Measurements from ENCODE around the gene SMG1. TPM values are rescaled to one million over a fixed set of nuclear protein-coding genes. Genes with fewer than 3 reads are reported as not detected.

Gene SMG1
- total and polyA plus RNA-seq, 2 of the 13 experiments (the other 11 are each of a cell fraction or from before 2014, with no cell fraction given): 48.7 to 53.7 TPM

DNA sequence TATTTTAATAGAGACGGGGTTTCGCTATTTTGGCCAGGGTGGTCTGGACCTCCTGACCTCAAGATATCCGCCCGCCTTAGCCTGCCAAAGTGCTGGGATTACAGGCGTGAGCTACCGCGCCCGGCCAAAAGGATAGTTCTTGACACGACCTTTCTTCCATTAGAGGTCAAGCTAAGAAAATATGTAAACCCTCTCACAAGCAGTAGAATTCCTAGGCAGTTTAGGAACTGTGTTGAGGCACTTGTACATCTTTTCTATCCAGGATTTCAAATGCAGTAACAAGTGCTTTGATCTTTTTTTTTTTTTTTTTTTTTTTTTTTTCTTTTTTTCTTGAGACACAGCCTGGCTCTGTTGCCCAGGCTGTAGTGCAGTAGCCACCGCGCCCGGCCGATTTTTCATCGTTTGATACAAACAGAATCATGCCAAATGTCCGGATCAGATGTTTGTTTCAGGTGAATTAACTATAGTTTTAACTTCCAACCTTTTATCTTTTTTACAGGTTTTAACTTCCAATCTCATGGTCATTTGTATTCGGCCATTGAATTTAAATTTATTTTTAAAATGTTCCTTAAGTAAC is 123.4 kb downstream of the SMG1 start:
- CTCF ChIA-PET (ENCODE audit: low intra/inter-chr PET ratio, low total read pairs): no interaction called here
- Histone ChIP-seq H3K36me3 (replicated peaks in 1 of 2; ENCODE audit: control insufficient read depth in 1 of 2, insufficient read depth in 2 of 2, low read length in 2 of 2) (peaks cover 0 to 9% of the 10 kb centered on the region in 2 experiments; a peak in 3 of 5 replicates), H3K4me1 (ENCODE audit: insufficient read depth, low read length) (peaks cover 50% of the 10 kb centered on the region), H3K4me2 (ENCODE audit: low read depth, low read length) (peak overlapping the region; percentile 93; the same call in 1 of the 2 replicates), H3K27me3 (ENCODE audit: control insufficient read depth in 1 of 2, insufficient read depth in 2 of 2, low read length in 2 of 2) (no peaks in the 10 kb centered on the region; a peak in 1 of 5 replicates), H3K27ac (ENCODE audit: extremely low read length, insufficient read depth, low read length) (peak overlapping the region; percentile 28), H4K20me1 (ENCODE audit: insufficient read depth, low read length) (peaks cover 22% of the 10 kb centered on the region), H3K9ac (ENCODE audit: insufficient read depth, low read depth, low read length) (no peak overlapping the region), H3K9me3 (ENCODE audit: low read length) (no peaks in the 10 kb centered on the region), H2AFZ (ENCODE audit: low read length) (no peak overlapping the region), H3K4me3 (replicated peaks in 1 of 3; ENCODE audit: insufficient read depth in 1 of 3, low read depth in 2 of 3, low read length in 3 of 3) (no peak overlapping the region; a peak in 1 of 6 replicates), H3K79me2 (ENCODE audit: insufficient read depth, low read length) (peaks cover 35% of the 10 kb centered on the region)
- no TSS peak for BruUV-seq (replicated peaks)
- ATAC-seq (no peak), DNase-seq (ENCODE audit: low spot score) (no peak), FAIRE-seq (no peak)
- intact Hi-C loops (cut with micrococcal nuclease; ENCODE audit: unreplicated experiment): loop anchor here (5.0 kb wide), 1 partner anchor 34 kb away; no protein-coding TSS in a partner anchor
- in situ Hi-C loops (cut with HindIII; ENCODE audit: extremely low pct_ligation_motif_present, low pct_unique_long_range_greater_than_20kb): no loop called here
- POLR2A ChIA-PET: interaction anchor here (2.1 to 8.9 kb wide), 4 partner anchors 14 to 153 kb away, joined by 23 to 545 read pairs (median 39); partner anchors contain the start of genes RPS15A and SMG1
- WGBS (ENCODE audit: low lambda C conversion rate): 94% methylated on average over 16 of the region's 16 CpGs
- TF ChIP-seq ZSCAN29 (CRISPR knock-in tag; conservative IDR thresholded peaks at IDR 0.05): no peak
- TF ChIP-seq BCL3 (CRISPR knock-in tag; IDR thresholded peaks at IDR 0.05): no peak
- peak in 1 of 2 experiments; percentile 8; a peak in 1 of 4 replicates for TF ChIP-seq HMGXB4 (CRISPR knock-in tag; IDR thresholded peaks at IDR 0.05; ENCODE audit: borderline replicate concordance in 1 of 2, low read depth in 1 of 2)
- no peak for TF ChIP-seq BHLHE40 (IDR thresholded peaks at IDR 0.05; ENCODE audit: low read length)
- TF ChIP-seq KLF16 (CRISPR knock-in tag; IDR thresholded peaks at IDR 0.05): no peak
- TF ChIP-seq, protein P1, sequence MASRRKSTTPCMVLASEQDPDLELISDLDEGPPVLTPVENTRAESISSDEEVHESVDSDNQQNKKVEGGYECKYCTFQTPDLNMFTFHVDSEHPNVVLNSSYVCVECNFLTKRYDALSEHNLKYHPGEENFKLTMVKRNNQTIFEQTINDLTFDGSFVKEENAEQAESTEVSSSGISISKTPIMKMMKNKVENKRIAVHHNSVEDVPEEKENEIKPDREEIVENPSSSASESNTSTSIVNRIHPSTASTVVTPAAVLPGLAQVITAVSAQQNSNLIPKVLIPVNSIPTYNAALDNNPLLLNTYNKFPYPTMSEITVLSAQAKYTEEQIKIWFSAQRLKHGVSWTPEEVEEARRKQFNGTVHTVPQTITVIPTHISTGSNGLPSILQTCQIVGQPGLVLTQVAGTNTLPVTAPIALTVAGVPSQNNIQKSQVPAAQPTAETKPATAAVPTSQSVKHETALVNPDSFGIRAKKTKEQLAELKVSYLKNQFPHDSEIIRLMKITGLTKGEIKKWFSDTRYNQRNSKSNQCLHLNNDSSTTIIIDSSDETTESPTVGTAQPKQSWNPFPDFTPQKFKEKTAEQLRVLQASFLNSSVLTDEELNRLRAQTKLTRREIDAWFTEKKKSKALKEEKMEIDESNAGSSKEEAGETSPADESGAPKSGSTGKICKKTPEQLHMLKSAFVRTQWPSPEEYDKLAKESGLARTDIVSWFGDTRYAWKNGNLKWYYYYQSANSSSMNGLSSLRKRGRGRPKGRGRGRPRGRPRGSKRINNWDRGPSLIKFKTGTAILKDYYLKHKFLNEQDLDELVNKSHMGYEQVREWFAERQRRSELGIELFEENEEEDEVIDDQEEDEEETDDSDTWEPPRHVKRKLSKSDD (CRISPR knock-in tag; IDR thresholded peaks at IDR 0.05; ENCODE audit: low read depth): peak; percentile 32; the same call in 1 of the 2 replicates
- TF ChIP-seq, protein P2, sequence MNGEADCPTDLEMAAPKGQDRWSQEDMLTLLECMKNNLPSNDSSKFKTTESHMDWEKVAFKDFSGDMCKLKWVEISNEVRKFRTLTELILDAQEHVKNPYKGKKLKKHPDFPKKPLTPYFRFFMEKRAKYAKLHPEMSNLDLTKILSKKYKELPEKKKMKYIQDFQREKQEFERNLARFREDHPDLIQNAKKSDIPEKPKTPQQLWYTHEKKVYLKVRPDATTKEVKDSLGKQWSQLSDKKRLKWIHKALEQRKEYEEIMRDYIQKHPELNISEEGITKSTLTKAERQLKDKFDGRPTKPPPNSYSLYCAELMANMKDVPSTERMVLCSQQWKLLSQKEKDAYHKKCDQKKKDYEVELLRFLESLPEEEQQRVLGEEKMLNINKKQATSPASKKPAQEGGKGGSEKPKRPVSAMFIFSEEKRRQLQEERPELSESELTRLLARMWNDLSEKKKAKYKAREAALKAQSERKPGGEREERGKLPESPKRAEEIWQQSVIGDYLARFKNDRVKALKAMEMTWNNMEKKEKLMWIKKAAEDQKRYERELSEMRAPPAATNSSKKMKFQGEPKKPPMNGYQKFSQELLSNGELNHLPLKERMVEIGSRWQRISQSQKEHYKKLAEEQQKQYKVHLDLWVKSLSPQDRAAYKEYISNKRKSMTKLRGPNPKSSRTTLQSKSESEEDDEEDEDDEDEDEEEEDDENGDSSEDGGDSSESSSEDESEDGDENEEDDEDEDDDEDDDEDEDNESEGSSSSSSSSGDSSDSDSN (CRISPR knock-in tag; IDR thresholded peaks at IDR 0.05): no peak
- no peak for TF ChIP-seq BRD4 (CRISPR knock-in tag; IDR thresholded peaks at IDR 0.05)
- TF ChIP-seq ZNF253 (CRISPR knock-in tag; IDR thresholded peaks at IDR 0.05; ENCODE audit: borderline replicate concordance): peak; percentile 72; the same call in 1 of the 2 replicates
- 0 out of 2 replicates have a peak, but pooled peaks have one; percentile 60 for TF ChIP-seq ZNF468 (CRISPR knock-in tag; IDR thresholded peaks at IDR 0.05)
- no peak for TF ChIP-seq KAT8 (CRISPR knock-in tag; IDR thresholded peaks at IDR 0.05)
- TF ChIP-seq ATF6 (CRISPR knock-in tag; conservative IDR thresholded peaks at IDR 0.05): no peak
